Left colon (tissue), 2 donors: ENCODE results near the gene NEDD8. TPM values are rescaled to one million over a fixed set of nuclear protein-coding genes. Genes with fewer than 3 reads are reported as not detected.
"Not testable (repeated sequence)": the region's sequence is repeated elsewhere in the genome, so short reads cannot be mapped to it uniquely, and the experiment has no call there.

Experiments
- ATAC-seq: fragments of 200-7000 bp; cut with Tn5 transposase; one replicate; pipeline ENCODE4 v1.9.1; 2020; ENCODE audit warnings: mild to moderate bottlenecking, moderate library complexity
- DNase-seq, 2 donors: peaks; one replicate each; pipeline ENCODE4 v3.0.0-alpha.2; 2020
- intact Hi-C, 2 donors: fragments of 100-400 bp; cut with DNase I in 1 of 2; cut with micrococcal nuclease in 1 of 2; formaldehyde crosslinking; loops; one replicate each; pipeline versions ENCODE4 v1.11.2 to v1.14.0; 2022; cut with DNase I, micrococcal nuclease
- total RNA-seq, 2 donors: library from RNA; stranded (reverse); fragmentation: NEBNext Ultra II Directional; extraction: Animal tissue kit (Norgen Biotek cat#: 25700); gene quantifications; one replicate each; pipeline ENCODE4 v1.2.1, GENCODE V29; 2021
- donor health status: DM: no; HTN: no; CAD: no.
- donor health status: DM: yes; HTN: yes; CAD: no.

The NEDD8 gene
- total RNA-seq, 2 donors from 2014 or later, result 110 to 135 TPM

DNA sequence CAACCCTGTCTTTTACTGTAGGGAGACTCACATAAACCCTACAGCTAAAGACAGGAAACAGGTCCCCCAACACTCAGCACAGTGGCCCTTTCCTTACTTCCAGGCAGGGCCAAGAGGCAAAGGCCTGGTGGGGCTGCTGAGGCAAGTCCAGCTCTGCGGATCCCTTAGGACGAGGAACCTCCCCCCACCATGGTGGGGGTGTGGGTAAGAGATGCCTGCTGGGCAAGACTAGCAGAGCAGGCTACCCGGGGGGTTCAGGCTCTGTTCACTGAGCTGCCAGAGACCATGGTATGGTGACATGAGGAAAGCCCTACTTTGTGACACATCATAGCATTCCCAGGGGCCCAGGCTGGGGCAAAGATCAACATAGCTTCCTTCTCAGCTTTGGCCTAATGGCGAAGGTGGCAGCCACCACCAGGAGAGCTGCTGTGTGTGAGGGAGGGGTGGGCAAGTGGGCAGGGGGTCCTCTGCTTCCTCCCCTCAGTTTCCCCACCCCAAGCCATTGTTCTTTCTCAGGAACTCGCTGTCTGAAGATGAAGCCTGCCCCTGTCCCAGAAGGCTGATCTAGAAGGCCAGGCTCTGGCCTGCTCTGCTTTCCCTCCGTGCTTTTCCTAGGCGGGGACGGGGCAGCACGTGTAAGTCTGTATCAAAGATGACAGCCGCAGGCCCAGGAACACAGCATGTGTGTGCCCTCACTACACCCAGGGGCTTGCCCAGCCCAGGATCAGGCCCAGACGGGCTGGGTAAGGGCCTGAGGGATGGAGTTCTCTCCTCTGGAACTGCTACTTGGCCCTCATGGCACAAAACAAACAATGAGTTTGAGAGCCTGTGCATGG is 20.3 kb upstream of the NEDD8 start:
- intact Hi-C loops, result no loop called here

DNA sequence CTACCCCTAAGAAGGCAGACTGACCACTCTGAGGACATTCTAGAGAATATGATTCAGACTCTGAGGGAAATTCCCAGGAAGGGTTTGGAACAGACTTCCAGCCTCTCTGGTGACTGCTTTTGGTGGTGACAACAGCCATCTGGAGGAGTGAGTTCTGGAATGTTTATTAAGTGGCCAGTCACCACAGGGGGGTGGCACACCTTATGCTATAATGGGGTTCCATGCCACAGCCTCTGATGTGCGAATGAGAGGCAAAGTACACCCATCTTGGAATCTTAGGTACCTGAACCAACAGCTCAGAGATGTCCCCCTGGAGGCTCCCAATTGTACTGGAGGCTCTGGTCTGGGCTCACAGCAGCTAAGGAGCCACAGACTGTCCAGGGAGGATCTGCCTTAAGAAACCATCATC is 19.7 kb upstream of the NEDD8 start:
- intact Hi-C loops, result no loop called here
- peak in 1 of 2 donors; percentile 1 for DNase-seq
- no peak for ATAC-seq

More for the DNA sequence above, 20.3 kb upstream of the NEDD8 start:
- no peak for ATAC-seq
- peak in 1 of 2 donors; percentile 8 for DNase-seq

DNA sequence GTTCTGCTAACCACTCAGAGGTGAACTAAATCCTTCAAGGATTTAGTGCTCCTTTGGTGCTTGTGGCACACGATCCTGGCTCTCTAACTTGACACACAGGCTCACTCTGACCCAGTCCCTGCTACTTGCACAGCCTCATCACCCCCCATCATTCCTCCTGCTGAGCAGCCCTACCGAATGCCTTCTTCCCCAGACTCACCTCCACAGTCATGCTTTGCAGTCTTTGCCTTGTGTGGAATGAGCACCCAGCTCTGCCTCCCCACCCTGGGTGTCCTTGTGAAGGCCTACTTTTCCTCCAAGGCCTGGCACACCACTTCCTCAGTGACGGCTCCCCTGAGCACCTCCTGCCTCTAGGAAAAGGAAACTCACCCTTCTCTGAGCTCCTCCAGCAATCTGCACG is 18.2 kb upstream of the NEDD8 start:
- DNase-seq (no peak), ATAC-seq (no peak)
- intact Hi-C loops, result no loop called here

DNA sequence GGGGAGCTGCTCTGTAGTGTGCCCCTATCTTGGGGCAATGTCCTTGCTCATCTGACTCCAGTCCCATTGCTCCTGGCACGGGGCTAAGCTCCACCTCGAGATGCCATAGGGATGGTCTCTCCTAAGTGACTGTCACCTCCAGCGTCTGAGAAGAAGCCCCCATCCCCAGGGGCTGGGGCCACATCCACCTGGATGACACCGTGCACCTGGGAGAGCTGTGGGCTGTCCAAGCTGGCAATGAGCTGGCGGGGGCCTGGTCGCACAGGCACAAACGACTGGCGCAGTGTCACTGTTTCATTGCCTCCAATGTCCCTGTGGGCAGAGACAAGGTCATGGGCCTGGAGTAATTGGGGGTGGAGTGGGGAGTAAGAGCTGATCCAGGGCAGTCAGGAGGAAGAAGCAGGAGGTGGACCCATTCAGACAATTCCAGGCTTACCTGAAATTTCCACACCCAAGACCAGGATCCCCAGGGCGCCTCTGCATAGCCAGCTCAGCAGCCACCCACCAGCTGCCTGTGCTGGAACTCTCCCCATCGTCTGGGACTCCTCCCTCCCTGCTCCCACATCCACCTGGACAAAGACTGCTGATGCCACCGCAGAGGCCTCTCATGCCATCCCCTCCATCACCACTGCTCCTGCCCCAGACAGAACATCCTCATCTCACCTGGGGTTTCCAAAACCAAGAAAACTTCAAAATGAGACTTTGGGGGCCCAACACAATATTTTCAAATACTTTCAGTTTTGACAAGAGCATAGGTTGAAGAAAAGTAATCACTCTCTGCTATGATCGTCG is 17.3 kb upstream of the NEDD8 start:
- DNase-seq (no peak), ATAC-seq (no peak)
- intact Hi-C loops, result no loop called here

DNA sequence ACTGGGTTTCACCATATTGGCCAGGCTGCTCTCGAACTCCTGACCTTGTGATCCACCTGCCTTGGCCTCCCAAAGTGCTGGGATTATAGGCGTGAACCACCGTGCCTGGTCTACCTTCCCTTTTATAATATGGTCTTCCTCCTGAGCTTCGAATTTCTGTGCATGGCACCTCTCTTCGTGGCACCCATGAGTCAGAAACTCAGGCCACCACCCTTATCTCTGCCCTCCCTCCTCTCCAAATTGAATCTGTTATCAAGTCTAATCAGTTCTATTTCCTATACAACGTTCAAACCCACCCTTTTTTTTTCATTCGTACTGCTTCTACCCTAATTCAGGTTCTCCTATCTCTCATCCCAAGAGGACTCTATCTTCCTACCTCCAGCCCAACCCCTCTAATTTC is 15.3 kb upstream of the NEDD8 start:
- intact Hi-C loops, result no loop called here
- ATAC-seq (no peak), DNase-seq (peak in 1 of 2 donors; percentile 6)

DNA sequence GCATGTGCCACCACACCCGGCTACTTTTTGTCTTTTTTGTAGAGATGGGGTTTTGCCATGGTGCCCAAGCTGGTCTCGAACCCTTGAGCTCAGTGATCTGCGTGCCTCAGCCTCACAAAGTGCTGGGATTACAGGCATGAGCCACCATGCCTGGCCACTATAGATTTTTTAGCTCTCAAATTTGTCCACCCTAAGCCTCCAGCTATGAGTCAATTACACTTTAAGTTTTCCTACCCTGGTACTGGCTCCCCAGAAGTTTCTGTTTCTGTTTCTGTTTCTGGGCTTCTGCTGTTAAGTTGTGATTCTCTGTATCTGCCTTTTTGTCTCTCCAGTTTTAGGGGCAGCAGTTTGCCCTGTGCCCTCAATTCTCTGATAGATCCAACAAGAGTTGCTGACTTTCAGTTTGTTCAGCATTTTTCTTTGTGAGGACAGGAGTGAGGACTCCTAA is 14.6 kb upstream of the NEDD8 start:
- no peak for ATAC-seq
- DNase-seq, result peak in 1 of 2 donors; percentile 14
- intact Hi-C loops, result no loop called here

DNA sequence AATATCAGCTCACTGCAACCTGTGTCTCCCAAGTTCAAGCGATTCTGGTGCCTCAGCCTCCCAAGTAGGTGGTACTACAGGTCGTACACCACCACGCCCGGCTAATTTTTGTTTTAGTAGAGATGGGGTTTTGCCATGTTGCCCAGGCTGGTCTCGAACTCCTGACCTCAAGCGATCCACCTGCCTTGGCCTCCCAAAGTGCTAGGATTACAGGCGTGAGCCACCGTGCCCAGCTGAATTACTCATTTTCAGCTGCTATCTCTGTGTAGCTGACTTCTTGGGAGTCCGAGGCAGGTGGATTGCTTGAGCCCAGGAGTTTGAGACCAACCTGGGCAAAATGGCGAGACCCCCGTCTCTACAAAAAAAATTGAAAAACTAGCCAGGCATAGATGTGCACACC is 13.2 kb upstream of the NEDD8 start:
- not testable (repeated sequence) for DNase-seq

DNA sequence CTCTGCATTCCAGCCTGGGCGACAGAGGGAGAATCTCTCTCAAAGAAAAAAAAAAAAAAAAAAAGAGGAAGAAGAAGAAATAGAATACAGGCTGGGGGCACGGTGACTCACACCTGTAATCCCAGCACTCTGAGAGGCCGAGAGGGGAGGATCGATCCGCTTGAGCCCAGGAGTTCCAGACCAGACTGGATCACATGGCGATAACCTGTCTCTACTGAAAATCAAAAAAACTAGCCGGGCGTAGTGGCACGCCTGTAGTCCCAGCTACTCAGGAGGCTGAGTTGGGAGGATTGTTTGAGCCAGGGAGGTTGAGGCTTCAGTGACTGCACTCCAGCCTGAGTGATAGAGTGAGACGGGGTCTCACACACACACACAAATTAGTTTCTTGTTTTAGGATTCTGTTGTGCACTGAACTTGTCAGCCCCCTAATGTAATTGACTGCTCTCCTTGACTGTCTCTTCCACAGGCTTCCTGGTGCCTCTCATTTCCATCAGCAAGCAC is 11.2 kb upstream of the NEDD8 start:
- ATAC-seq (peak; percentile 7), DNase-seq (peak in 1 of 2 donors; percentile 45)
- intact Hi-C loops, result loop anchor here in 1 of 2 donors (5.0 kb wide), 1 partner anchor 54 kb away; the partner anchor contains the start of genes DHRS1 and NOP9

More for the DNA sequence above, 13.2 kb upstream of the NEDD8 start:
- ATAC-seq, intact Hi-C loops: not testable (repeated sequence)

DNA sequence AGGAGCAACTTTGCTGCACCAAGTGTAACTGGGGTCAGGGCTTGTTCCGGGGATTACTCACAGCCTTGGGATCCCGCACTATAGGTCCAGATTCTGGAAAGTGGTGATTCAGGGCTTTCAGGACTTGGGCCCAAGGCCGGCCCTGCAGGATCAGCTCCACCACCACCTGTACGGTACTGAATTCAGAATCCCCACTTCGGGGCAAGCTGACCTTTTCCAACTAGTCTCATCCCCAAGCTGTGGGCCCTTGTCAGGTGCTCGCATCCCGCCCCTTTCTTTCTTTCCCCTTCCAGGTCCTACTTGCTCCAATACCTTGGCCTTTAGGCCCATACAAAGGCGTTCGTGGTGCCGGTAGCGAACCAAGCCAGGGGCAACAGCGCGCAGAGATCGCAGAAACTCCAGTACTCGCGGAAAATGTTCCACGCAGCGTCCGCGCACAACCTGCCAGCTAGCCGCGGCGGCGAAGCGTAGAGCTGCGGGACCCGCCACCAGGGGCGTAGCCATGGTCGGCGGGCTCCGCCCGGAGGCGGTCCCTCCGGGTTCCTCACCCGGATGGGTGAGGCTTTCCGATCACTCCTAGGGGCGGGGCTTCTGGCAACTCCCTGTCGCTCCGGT is 9.8 kb upstream of the NEDD8 start:
- peak; percentile 87 for ATAC-seq
- intact Hi-C loops, result loop anchor here in 1 of 2 donors (5.0 kb wide), 1 partner anchor 55 kb away; the partner anchor contains the start of genes DHRS1 and NOP9
- DNase-seq, result peak; percentile 95

DNA sequence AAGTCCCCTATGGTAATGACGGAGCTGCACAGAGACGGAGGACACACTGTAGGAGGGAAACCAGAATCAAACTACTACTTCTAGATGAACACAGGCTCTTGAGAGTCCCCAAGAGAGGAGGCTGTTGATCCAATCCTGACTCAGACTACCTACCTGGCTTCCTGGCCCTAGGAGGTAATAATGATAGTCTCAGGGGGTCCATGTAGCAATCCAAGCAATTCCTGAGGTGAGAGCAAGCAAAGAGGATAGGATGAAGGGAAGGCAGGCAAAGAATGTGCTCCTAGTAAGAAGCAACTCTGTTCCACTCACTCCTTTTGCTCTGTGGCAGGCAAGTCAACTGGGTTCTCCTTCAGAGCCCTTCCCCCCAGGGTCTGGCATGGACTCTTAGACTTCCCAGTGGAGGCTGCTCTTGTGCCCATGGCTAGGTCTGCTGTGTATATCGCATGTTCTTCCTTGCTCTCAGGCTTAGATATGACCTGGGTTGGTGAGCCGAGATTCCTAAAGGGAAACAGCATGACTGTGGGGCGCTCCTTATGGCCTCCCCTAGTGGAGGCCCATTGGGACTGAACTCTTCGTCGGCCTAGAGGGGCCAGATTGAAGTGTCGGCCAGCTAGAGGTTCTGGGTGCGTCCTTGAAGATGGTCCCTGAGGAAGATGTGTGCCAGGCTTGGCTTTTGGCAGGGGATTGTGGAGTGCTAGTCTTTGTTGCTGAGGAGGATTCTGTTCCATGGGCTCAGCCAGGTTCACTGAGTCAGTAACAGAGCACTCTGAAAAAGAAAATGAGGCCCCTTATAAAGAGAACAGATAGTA is 8.1 kb upstream of the NEDD8 start:
- ATAC-seq (no peak), DNase-seq (no peak)
- intact Hi-C loops, result loop anchor here in 1 of 2 donors (5.0 kb wide), 1 partner anchor 57 kb away; the partner anchor contains the start of genes DHRS1 and NOP9

DNA sequence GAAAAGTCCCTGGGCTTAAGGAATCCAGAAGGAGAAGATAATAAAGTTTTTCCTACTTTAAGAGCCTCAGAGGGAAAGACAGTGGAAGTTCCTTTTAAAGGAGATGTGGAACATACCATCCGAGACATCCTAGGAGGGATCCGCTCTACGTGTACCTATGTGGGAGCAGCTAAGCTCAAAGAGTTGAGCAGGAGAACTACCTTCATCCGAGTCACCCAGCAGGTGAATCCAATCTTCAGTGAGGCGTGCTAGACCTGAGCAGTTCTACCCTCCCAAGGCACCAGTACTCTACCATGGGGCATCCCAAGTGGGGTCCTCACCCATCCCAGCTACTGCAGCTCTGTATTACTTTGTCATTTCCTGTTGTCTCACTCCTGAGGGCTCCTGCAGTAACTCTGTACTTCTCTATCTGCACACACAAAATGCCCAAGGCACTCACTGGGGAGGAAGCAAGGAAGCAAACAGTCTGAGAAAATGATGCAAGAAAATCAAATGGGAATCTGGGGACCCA is 6.4 kb upstream of the NEDD8 start:
- intact Hi-C loops, result no loop called here
- ATAC-seq, result no peak

DNA sequence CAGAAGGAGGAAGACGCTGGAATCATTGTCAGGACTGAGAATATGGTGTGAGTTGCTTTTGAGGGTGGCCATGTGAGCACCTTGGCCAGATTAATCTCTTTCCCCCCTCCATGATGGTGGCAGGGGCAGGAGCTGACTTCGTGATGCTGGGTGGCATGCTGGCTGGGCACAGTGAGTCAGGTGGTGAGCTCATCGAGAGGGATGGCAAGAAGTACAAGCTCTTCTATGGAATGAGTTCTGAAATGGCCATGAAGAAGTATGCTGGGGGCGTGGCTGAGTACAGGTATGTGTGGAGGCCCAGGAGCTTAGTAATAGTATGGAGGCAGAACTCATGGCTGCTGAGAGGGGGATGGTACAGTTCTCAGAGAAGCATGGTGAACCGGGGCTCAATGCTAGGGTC is 6.0 kb upstream of the NEDD8 start:
- no peak for ATAC-seq
- intact Hi-C loops, result no loop called here

More for the DNA sequence above, 6.4 kb upstream of the NEDD8 start:
- peak in 1 of 2 donors; percentile 1 for DNase-seq

DNA sequence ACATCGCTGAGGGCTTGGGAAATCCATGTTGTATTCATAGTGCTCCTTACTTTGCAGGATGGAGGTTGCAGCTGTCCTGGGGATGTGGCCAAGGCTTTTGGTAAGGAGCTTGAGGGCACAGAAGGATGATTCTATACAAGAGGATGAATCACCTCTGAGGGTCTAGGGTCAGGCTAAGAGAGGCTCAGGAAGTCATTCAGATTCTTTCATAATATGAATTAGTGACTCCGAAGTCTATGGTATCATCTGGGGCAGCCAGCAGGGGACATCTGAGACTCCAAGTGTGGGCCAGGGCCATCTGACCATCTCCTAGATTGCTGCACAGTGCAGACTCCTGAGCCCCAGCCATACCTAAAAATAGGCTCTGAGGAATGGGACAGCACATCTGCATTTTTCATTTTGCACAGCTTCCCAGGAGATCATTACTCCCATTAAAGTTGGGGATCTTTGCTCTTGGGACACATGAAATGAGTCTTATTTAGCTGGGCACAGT is 5.3 kb upstream of the NEDD8 start:
- intact Hi-C loops, result no loop called here
- peak in 1 of 2 donors; percentile 0 for DNase-seq
- ATAC-seq, result no peak

More for the DNA sequence above, 6.0 kb upstream of the NEDD8 start:
- DNase-seq, result peak in 1 of 2 donors; percentile 3

DNA sequence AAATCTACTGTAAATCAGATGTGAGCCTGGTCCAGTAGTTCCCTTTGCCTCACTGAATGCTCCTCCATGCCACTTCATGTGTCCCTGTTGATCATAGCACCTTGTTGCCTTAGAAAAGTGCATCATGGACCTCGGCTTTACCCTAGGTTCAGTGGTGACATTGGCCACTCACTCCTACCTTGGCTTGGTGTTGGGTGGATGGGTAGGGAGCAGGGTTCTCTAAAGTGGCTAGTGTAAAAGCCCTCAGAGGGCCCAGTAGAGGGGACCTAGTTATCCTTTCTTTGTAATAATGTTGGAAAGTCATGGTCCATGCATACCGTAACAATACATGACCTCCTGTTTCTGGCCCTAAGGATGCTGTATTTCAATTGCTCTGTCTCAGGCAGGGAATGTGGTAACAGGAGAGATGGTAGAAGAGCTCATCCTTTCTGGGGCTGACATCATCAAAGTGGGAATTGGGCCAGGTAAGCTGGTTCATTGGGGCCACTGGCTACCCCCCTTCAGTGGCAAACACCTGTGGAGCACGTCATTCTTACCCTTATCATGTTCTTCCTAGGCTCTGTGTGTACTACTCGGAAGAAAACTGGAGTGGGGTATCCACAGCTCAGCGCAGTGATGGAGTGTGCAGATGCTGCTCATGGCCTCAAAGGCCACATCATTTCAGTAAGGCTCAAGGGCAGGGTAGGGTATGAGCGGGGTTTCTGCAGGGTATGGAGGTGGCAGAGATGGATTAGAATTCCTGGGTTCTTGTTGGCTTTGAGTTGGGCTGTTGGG is 4.7 kb upstream of the NEDD8 start:
- DNase-seq (peak in 1 of 2 donors; percentile 1), ATAC-seq (no peak)
- intact Hi-C loops, result no loop called here

DNA sequence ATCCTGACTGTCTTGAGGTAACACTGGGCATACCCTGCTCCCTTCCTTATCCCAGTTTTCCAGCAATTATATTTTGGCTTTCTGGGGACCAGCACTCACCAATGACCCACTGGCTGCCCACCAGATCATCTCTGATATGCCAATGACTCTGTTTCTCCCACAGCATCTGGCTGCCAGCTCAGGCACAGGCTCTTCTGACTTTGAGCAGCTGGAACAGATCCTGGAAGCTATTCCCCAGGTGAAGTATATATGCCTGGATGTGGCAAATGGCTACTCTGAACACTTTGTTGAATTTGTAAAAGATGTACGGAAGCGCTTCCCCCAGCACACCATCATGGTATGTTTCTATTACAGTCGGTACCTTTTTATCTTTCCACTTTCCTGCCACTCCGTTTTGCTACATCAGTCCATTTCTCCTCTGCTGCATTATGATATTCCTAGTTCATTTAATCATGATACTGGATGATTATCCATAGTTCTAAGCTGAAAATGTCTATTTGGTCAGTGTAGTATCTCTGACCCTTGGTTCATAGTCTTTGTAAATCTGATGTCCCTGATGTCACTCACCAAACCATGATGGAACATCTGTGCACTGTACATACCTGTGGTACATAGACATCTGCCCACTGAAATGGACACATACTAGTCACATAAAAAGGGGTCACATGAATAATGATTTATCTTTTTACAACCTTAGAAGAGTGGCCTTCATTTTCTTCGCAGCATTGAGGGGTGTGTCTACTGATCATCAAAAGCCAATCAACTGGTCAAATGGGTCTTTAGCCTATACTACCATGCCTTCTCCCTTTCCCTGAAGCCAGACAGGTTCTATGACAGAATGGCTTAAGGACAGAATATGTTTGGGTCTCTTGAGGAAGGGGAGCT is 3.9 kb upstream of the NEDD8 start:
- ATAC-seq, result no peak
- intact Hi-C loops, result no loop called here
- DNase-seq, result peak in 1 of 2 donors; percentile 0
